ENCODE measurements around the gene TECPR1.

Gene TECPR1

DNA sequence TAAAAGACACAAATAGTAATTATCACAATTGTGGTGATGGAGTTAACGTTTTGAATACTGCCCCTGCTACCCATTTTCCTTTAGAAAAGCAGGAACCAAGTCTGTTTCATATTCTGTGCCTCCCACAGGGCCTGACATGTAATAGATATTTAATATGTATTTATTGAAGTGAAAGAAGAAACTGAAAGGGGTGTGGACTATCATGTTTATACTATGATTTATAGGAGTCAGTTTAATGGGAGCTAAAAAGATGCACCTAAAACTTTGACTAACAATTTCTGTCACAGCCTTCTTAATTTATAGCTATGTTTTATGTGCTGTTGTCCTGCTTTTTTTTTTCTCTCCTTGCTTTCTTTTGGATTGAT is 64.9 kb downstream of the TECPR1 start:
- TF ChIP-seq, protein P1, sequence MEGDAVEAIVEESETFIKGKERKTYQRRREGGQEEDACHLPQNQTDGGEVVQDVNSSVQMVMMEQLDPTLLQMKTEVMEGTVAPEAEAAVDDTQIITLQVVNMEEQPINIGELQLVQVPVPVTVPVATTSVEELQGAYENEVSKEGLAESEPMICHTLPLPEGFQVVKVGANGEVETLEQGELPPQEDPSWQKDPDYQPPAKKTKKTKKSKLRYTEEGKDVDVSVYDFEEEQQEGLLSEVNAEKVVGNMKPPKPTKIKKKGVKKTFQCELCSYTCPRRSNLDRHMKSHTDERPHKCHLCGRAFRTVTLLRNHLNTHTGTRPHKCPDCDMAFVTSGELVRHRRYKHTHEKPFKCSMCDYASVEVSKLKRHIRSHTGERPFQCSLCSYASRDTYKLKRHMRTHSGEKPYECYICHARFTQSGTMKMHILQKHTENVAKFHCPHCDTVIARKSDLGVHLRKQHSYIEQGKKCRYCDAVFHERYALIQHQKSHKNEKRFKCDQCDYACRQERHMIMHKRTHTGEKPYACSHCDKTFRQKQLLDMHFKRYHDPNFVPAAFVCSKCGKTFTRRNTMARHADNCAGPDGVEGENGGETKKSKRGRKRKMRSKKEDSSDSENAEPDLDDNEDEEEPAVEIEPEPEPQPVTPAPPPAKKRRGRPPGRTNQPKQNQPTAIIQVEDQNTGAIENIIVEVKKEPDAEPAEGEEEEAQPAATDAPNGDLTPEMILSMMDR (IDR thresholded peaks at IDR 0.05; ENCODE audit: low read depth, low read length, missing control alignments): no peak
- no peak overlapping the region for H3K4me3 ChIP-seq (ENCODE audit: low read depth, low read length)
- DNase-seq (ENCODE audit: low read depth): no peak
- in situ Hi-C loops (cut with HindIII; ENCODE audit: low sequenced_read_pairs): no loop called here

DNA sequence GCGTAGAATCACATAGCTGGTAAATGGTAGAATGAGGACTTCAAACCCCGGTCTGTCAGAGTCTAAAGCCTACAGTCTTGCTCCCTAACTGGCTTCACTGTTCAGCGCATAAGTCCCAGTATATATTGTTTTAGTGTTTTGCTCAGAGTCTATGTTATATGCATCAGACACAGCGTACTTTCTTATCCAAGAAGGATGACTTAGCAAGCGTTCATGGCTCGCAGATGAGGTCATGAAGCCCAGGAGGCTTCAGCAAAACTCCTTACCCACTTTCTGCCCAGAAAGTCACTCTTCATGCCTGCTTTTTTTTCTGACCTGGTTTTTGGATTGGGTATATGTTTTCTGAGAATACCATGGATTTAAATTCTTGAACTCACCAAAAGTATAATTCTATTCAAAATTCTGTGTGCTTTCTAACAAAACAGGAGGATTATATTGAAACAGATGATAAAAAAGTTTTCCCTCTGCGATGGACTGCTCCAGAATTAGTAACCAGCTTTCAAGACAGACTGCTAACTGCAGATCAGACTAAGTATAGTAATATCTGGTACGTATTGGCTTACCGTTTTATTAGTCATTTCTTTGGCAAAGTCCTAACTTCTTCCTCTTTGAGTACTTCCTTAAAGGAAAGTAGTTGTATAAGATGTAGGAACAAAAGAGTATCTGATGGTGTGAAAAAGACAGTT is 65.4 kb downstream of the TECPR1 start:
- DNase-seq (ENCODE audit: low read depth): no peak
- in situ Hi-C loops (cut with HindIII; ENCODE audit: low sequenced_read_pairs): no loop called here
- no peak overlapping the region for H3K4me3 ChIP-seq (ENCODE audit: low read depth, low read length)
- TF ChIP-seq, protein P1 (IDR thresholded peaks at IDR 0.05; ENCODE audit: low read depth, low read length, missing control alignments): no peak

DNA sequence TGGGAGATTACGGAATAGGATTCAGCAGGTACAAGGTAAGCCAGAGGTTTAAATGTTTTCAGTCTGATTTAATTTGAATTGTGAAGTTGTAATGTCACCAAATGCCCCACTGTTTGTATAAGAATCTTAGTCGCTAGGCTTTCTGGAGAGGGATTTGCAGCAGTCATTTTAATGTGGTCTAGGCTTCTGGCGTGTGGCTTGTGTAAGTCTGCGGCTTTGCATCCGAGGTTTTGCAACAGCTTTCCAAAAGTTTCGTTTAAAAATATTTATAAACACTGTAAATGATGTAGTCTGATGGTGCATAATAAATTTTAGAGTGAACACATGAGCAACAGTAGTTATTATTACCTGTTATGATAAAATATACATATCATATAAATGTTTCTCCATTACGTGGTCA is 66.9 kb downstream of the TECPR1 start:
- no peak for DNase-seq (ENCODE audit: low read depth)
- TF ChIP-seq, protein P1 (IDR thresholded peaks at IDR 0.05; ENCODE audit: low read depth, low read length, missing control alignments): no peak
- H3K4me3 ChIP-seq (ENCODE audit: low read depth, low read length): no peak overlapping the region
- in situ Hi-C loops (cut with HindIII; ENCODE audit: low sequenced_read_pairs): no loop called here

GRCh38 chr7:98180751-98181150 is 71.3 kb downstream of the TECPR1 start:
- no peak for DNase-seq (ENCODE audit: low read depth)
- no peak overlapping the region for H3K4me3 ChIP-seq (ENCODE audit: low read depth, low read length)
- TF ChIP-seq, protein P1 (IDR thresholded peaks at IDR 0.05; ENCODE audit: low read depth, low read length, missing control alignments): no peak
- in situ Hi-C loops (cut with HindIII; ENCODE audit: low sequenced_read_pairs): no loop called here

DNA sequence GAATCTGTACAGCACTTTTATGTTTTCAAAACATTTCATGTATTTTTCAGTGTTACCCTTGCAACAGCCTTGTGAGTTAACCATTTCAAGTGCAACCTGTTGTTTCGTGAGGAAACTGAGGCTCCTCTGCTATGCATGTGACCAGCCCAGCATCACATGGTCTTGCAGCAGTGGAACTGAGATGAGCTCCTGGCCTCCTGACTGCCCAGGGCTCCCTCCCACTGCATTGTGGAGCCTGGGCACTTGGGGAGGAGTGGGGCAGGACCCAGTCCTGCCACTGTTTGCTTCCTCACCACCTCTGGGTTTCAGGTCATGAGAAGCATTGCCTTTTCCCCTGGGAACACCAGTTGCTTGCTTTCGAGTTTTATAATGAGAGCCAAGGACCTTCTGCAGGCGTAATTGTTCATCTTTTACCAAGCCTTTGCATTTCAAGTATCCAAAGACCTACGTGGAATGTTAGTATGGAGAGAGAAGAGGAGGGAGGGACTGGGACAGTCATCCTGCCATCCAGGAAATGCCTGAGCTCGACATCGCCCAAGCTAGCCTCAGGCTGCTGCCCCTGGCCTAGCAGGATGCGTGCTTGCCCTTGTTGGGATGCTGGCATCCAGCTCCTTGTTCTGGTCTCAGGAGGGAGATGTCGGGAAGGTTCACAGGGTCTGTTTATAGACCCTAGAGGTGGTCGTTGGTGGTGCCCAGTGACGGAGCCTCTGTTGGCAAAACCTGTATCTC is 73.1 kb downstream of the TECPR1 start:
- in situ Hi-C loops (cut with HindIII; ENCODE audit: low sequenced_read_pairs): no loop called here
- no peak for DNase-seq (ENCODE audit: low read depth)
- TF ChIP-seq, protein P1 (IDR thresholded peaks at IDR 0.05; ENCODE audit: low read depth, low read length, missing control alignments): no peak
- H3K4me3 ChIP-seq (ENCODE audit: low read depth, low read length): no peak overlapping the region

GRCh38 chr7:98178321-98178720 is 73.7 kb downstream of the TECPR1 start:
- DNase-seq (ENCODE audit: low read depth): no peak
- TF ChIP-seq, protein P1 (IDR thresholded peaks at IDR 0.05; ENCODE audit: low read depth, low read length, missing control alignments): no peak
- in situ Hi-C loops (cut with HindIII; ENCODE audit: low sequenced_read_pairs): no loop called here
- no peak overlapping the region for H3K4me3 ChIP-seq (ENCODE audit: low read depth, low read length)
